ENCODE data around the gene STXBP4. TPM values are rescaled to one million over a fixed set of nuclear protein-coding genes. Genes with fewer than 3 reads are reported as not detected.

Gene STXBP4
- total and polyA plus RNA-seq, 2 experiments from 2014 or later: 25.0 to 52.1 TPM

DNA sequence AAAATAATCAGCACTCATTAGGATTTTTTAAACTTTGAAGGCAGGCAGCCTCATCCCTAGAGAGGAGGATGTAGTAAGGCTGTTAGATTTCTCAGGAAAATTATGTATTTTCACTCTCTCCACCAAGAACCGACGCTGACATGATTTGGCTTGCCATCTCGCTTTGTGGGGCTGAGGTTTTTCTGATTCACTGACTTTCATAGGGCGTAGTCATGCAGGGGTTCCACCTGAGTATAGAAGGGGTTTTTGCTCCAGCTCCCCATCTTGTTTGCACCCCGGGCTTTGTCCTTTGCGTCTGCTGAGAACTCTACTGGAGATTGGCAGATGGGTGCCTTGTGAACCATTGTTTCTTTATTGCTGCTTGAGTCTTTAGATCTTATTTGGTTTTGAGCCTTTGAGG lies 47.7 kb upstream of the STXBP4 start (continued):
- no peak for TF ChIP-seq CREB1 (CRISPR knock-in tag; IDR thresholded peaks at IDR 0.05; ENCODE audit: low read depth)

DNA sequence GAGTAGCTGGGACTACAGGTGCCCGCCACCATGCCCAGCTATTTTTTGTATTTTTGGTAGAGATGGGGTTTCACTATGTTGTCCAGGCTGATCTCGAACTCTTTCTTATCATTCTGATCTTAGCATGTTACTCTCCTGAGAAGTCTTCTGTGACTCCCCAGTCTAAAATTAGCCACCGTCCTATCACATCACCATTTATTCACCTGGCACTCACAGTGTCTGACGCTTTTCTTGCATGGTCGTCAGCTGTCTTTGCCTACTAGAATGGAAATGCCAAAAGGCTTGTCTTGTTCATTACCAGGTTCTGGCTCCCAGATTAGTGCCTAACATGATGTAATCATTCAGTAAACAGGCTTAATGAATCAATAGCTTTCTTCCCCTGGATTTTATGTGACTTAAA lies 44.2 kb upstream of the STXBP4 start:
- Histone ChIP-seq H3K4me3 (no peak overlapping the region), H3K79me2 (replicated peaks; ENCODE audit: insufficient read depth) (peaks cover 14% of the 10 kb centered on the region), H3K4me1 (ENCODE audit: insufficient read depth) (0 out of 2 replicates have a peak, but pooled peaks cover 7% of the 10 kb centered on the region), H3K27me3 (ENCODE audit: insufficient read depth) (no peaks in the 10 kb centered on the region), H3K9me2 (ENCODE audit: insufficient read depth) (no peaks in the 10 kb centered on the region), H3K27ac (ENCODE audit: low read depth) (no peak overlapping the region), H3K4me2 (no peak overlapping the region), H2AFZ (no peak overlapping the region), H4K20me1 (replicated peaks; ENCODE audit: insufficient read depth) (peaks cover 11% of the 10 kb centered on the region), H3K36me3 (ENCODE audit: insufficient read depth) (peaks cover 22% of the 10 kb centered on the region; the same call in 1 of the 2 replicates), H3F3A (replicated peaks; ENCODE audit: low read depth) (no peaks in the 10 kb centered on the region)
- no peak for TF ChIP-seq EZH2phosphoT487 (IDR thresholded peaks at IDR 0.05; ENCODE audit: unreplicated experiment)
- TF ChIP-seq ZNF462 (CRISPR knock-in tag; IDR thresholded peaks at IDR 0.05): no peak
- Mint-ChIP-seq H3K4me1 (peaks cover 4% of the 10 kb centered on the region), H3K27me3 (ENCODE audit: insufficient read depth, low read depth, poor library complexity) (no peaks in the 10 kb centered on the region), H3K9me3 (no peaks in the 10 kb centered on the region), H3K36me3 (ENCODE audit: low read depth) (peaks cover 76% of the 10 kb centered on the region), H3K27ac (no peak overlapping the region), H3K4me3 (no peak overlapping the region)
- ATAC-seq: no peak
- DNase-seq (ENCODE audit: low spot score): no peak

DNA sequence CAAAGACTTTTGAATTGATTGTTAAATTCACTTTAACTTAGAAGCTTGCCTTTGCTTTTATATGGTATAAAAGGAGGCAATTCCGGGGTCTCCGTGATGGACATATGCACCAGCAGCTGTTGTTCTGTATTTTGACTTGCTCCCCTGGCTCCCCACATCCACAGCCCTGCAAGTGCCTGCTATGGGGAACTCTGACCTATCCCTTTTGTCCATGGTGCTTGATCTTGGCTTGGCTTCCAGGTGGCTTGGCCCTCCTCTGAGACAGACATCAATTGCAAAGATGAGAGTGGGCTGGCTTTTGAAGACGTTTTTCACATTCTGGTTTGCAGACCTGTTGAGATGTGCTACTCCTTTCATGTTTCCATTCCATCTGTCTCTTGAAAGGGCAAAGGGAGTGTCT lies 41.0 kb upstream of the STXBP4 start:
- Mint-ChIP-seq H3K27ac (no peak overlapping the region), H3K36me3 (ENCODE audit: low read depth) (peaks cover 82% of the 10 kb centered on the region)
- TF ChIP-seq ETS1 (IDR thresholded peaks at IDR 0.05): no peak
- no peak for TF ChIP-seq CTCF (conservative IDR thresholded peaks at IDR 0.05; ENCODE audit: low read depth in 2 of 2)
- TF ChIP-seq, protein P1, sequence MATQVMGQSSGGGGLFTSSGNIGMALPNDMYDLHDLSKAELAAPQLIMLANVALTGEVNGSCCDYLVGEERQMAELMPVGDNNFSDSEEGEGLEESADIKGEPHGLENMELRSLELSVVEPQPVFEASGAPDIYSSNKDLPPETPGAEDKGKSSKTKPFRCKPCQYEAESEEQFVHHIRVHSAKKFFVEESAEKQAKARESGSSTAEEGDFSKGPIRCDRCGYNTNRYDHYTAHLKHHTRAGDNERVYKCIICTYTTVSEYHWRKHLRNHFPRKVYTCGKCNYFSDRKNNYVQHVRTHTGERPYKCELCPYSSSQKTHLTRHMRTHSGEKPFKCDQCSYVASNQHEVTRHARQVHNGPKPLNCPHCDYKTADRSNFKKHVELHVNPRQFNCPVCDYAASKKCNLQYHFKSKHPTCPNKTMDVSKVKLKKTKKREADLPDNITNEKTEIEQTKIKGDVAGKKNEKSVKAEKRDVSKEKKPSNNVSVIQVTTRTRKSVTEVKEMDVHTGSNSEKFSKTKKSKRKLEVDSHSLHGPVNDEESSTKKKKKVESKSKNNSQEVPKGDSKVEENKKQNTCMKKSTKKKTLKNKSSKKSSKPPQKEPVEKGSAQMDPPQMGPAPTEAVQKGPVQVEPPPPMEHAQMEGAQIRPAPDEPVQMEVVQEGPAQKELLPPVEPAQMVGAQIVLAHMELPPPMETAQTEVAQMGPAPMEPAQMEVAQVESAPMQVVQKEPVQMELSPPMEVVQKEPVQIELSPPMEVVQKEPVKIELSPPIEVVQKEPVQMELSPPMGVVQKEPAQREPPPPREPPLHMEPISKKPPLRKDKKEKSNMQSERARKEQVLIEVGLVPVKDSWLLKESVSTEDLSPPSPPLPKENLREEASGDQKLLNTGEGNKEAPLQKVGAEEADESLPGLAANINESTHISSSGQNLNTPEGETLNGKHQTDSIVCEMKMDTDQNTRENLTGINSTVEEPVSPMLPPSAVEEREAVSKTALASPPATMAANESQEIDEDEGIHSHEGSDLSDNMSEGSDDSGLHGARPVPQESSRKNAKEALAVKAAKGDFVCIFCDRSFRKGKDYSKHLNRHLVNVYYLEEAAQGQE (IDR thresholded peaks at IDR 0.05; ENCODE audit: unreplicated experiment): no peak
- no peak for TF ChIP-seq JUNB (IDR thresholded peaks at IDR 0.05; ENCODE audit: unreplicated experiment)
- TF ChIP-seq POLR2AphosphoS5 (IDR thresholded peaks at IDR 0.05; ENCODE audit: low read depth): no peak

More for the DNA sequence above, 41.0 kb upstream of the STXBP4 start:
- H3K4me1 ChIP-seq (ENCODE audit: insufficient read depth): no peaks in the 10 kb centered on the region
- DNase-seq (ENCODE audit: low spot score): no peak
- H3K9me2 ChIP-seq (ENCODE audit: insufficient read depth): no peaks in the 10 kb centered on the region
- no peak overlapping the region for H3K4me2 ChIP-seq
- Mint-ChIP-seq H3K4me3 (no peak overlapping the region), H3K4me1 (no peaks in the 10 kb centered on the region), H3K27me3 (ENCODE audit: insufficient read depth, low read depth, poor library complexity) (peaks cover 3% of the 10 kb centered on the region), H3K9me3 (no peaks in the 10 kb centered on the region)
- H3K79me2 ChIP-seq (replicated peaks; ENCODE audit: insufficient read depth): peaks cover 14% of the 10 kb centered on the region
- H3K4me3 ChIP-seq: no peak overlapping the region
- H2AFZ ChIP-seq: no peak overlapping the region
- no peaks in the 10 kb centered on the region for H3K27me3 ChIP-seq (ENCODE audit: insufficient read depth)
- H3K27ac ChIP-seq (ENCODE audit: low read depth): no peak overlapping the region
- no peak for ATAC-seq
- peaks cover 11% of the 10 kb centered on the region for H4K20me1 ChIP-seq (replicated peaks; ENCODE audit: insufficient read depth)
- H3F3A ChIP-seq (replicated peaks; ENCODE audit: low read depth): no peaks in the 10 kb centered on the region
- H3K36me3 ChIP-seq (ENCODE audit: insufficient read depth): peaks cover 44% of the 10 kb centered on the region
